ENCODE data around the gene ONECUT1. TPM values are rescaled to one million over a fixed set of nuclear protein-coding genes. Genes with fewer than 3 reads are reported as not detected.

Gene ONECUT1
- total and polyA plus RNA-seq, 9 donors, result 0.28 TPM; not detected in 8

GRCh38 chr15:52783929-52784798 is 6.0 kb downstream of the ONECUT1 start:
- intact Hi-C loops (cut with DNase I), result no loop called here
- H3K27ac ChIP-seq, result no peak overlapping the region
- no peak for DNase-seq
- H3K4me1 ChIP-seq (ENCODE audit: insufficient read depth), result peaks cover 4% of the 10 kb centered on the region
- TF ChIP-seq POLR2A (IDR thresholded peaks at IDR 0.05) (no peak), EP300 (IDR thresholded peaks at IDR 0.05) (no peak)
- TF ChIP-seq, protein P1, sequence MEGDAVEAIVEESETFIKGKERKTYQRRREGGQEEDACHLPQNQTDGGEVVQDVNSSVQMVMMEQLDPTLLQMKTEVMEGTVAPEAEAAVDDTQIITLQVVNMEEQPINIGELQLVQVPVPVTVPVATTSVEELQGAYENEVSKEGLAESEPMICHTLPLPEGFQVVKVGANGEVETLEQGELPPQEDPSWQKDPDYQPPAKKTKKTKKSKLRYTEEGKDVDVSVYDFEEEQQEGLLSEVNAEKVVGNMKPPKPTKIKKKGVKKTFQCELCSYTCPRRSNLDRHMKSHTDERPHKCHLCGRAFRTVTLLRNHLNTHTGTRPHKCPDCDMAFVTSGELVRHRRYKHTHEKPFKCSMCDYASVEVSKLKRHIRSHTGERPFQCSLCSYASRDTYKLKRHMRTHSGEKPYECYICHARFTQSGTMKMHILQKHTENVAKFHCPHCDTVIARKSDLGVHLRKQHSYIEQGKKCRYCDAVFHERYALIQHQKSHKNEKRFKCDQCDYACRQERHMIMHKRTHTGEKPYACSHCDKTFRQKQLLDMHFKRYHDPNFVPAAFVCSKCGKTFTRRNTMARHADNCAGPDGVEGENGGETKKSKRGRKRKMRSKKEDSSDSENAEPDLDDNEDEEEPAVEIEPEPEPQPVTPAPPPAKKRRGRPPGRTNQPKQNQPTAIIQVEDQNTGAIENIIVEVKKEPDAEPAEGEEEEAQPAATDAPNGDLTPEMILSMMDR (IDR thresholded peaks at IDR 0.05), result no peak
- no peak overlapping the region for H3K4me3 ChIP-seq
- H3K9me3 ChIP-seq, result no peaks in the 10 kb centered on the region
- 1 to 3% (median 2%) methylated on average over 46 to 57 of the region's 57 CpGs for WGBS, 3 donors
- H3K36me3 ChIP-seq, result no peaks in the 10 kb centered on the region
- no peaks in the 10 kb centered on the region for H3K27me3 ChIP-seq

DNA sequence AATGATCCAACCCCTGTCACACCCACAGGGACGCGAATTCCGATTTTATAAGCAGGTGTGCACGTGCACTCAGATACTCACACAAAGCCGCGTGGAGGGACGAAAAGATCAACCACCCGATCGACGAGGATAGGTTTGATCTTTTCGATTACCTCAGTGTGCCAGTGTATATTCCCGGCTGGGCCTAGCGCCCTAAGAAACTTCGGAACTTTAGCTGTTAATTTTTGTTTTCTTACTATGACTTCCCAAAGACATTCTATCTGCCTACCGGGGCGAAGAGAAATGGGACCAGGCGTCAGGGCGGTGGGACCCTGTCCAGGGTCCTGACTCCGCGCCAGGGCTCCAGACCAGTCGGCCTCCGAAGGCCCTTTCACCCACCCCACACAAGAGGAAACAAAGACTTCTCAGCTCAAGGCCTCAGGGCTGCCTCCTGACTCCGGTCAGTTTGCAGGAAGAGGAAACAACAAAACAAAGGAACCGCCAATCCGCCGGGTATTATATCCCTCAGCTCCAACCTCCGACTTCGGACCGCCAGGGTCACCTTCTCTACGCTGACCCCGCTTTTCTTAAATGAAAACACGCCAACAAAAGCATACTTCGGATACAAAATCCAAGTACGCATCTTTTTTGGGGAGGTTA is 6.8 kb downstream of the ONECUT1 start:
- Histone ChIP-seq H3K9me3 (no peaks in the 10 kb centered on the region), H3K27me3 (no peaks in the 10 kb centered on the region), H3K4me1 (ENCODE audit: insufficient read depth) (no peaks in the 10 kb centered on the region), H3K36me3 (no peaks in the 10 kb centered on the region), H3K27ac (no peak overlapping the region), H3K4me3 (no peak overlapping the region)
- TF ChIP-seq, protein P1 (IDR thresholded peaks at IDR 0.05), result no peak
- TF ChIP-seq EP300 (IDR thresholded peaks at IDR 0.05) (no peak), POLR2A (IDR thresholded peaks at IDR 0.05) (no peak)
- intact Hi-C loops (cut with DNase I), result no loop called here
- WGBS, 3 donors, result 9 to 12% (median 9%) methylated on average over 34 of the region's 34 CpGs
- no peak for DNase-seq

- 47 to 63% (median 58%) methylated on average over 1 of the region's 1 CpG for WGBS, 3 donors
Measured at GRCh38 chr15:52782514-52782913, 7.6 kb downstream of the ONECUT1 start.

GRCh38 chr15:52780172-52780980 is 9.8 kb downstream of the ONECUT1 start:
- DNase-seq, result peak in 3 of 5 donors; percentile 32 to 63 (median 53)
- no peaks in the 10 kb centered on the region for H3K36me3 ChIP-seq
- H3K4me3 ChIP-seq, result no peak overlapping the region
- WGBS, 3 donors, result 4% methylated on average over 18 of the region's 18 CpGs
- no peaks in the 10 kb centered on the region for H3K9me3 ChIP-seq
- H3K4me1 ChIP-seq (ENCODE audit: insufficient read depth), result no peaks in the 10 kb centered on the region
- intact Hi-C loops (cut with DNase I), result no loop called here
- H3K27ac ChIP-seq, result no peak overlapping the region
- TF ChIP-seq POLR2A (IDR thresholded peaks at IDR 0.05) (no peak), EP300 (IDR thresholded peaks at IDR 0.05) (no peak)
- TF ChIP-seq, protein P1 (IDR thresholded peaks at IDR 0.05), result peak; percentile 14 to 31 (median 31)
- H3K27me3 ChIP-seq, result no peaks in the 10 kb centered on the region

More at GRCh38 chr15:52782514-52782913, 7.6 kb downstream of the ONECUT1 start:
- Histone ChIP-seq H3K4me3 (no peak overlapping the region), H3K27ac (no peak overlapping the region), H3K9me3 (no peaks in the 10 kb centered on the region), H3K27me3 (no peaks in the 10 kb centered on the region), H3K4me1 (ENCODE audit: insufficient read depth) (no peaks in the 10 kb centered on the region), H3K36me3 (no peaks in the 10 kb centered on the region)
- intact Hi-C loops (cut with DNase I), result no loop called here
- TF ChIP-seq EP300 (IDR thresholded peaks at IDR 0.05) (no peak), POLR2A (IDR thresholded peaks at IDR 0.05) (no peak)
- TF ChIP-seq, protein P1 (IDR thresholded peaks at IDR 0.05), result no peak
- no peak for DNase-seq

Measured in ovary (tissue), 9 donors.